WTC11 (cell line): ENCODE results near the gene ZNF554. TPM values are rescaled to one million over a fixed set of nuclear protein-coding genes. Genes with fewer than 3 reads are reported as not detected.
A peak's percentile ranks its signal among the peaks of the same experiment; 100 is the strongest.

Source experiments
- ATAC-seq: fragments of 200-7000 bp; cut with Tn5 transposase; 2 replicates; pipeline ENCODE4 v1.10.0; 2021; ENCODE audit warnings: mild to moderate bottlenecking, moderate library complexity
- CTCF ChIA-PET: fragments of 300-600 bp; sonication (Branson Sonifier 250); formaldehyde crosslinking; loops from one replicate; lab custom pipeline; 2021; ENCODE audit warnings: antibody characterized with exemption; lab: Charles Lee
- POLR2A ChIA-PET: fragments of 350-600 bp; sonication (Branson Sonifier 250); formaldehyde crosslinking; loops from one replicate; lab custom pipeline; 2021; ENCODE audit warnings: antibody characterized with exemption; lab: Charles Lee
- DNase-seq: peaks from one replicate; pipeline ENCODE4 v3.0.0; 2021; ENCODE audit warnings: low spot score
- H3K27ac Mint-ChIP-seq: 2 replicates; pipeline ENCODE4 v1.8.0; 2021; ENCODE audit warnings: mixed read lengths
- H3K27me3 Mint-ChIP-seq: 2 replicates; pipeline ENCODE4 v1.8.0; 2021; ENCODE audit warnings: low read depth, mild to moderate bottlenecking, moderate library complexity, mixed read lengths
- H3K36me3 Mint-ChIP-seq: 2 replicates; pipeline ENCODE4 v1.8.0; 2021; ENCODE audit warnings: mixed read lengths
- H3K4me1 Mint-ChIP-seq: 2 replicates; pipeline ENCODE4 v1.8.0; 2022; ENCODE audit warnings: mixed read lengths
- H3K4me3 Mint-ChIP-seq: 2 replicates; pipeline ENCODE4 v1.8.0; 2021; ENCODE audit warnings: mild to moderate bottlenecking, moderate library complexity, mixed read lengths
- H3K9me3 Mint-ChIP-seq: 2 replicates; pipeline ENCODE4 v1.8.0; 2021; ENCODE audit warnings: mixed read lengths
- AFF4 ChIP-seq: sonication (generic); formaldehyde crosslinking; IDR thresholded peaks from 2 replicates; pipeline ENCODE4 v1.8.1; 2023; ENCODE audit warnings: mild to moderate bottlenecking, missing genetic modification reagents, borderline replicate concordance
- EMX1 ChIP-seq: fragments of 250-450 bp; sonication (Bioruptor Pico); IDR thresholded peaks from 2 replicates; pipeline ENCODE4 v1.8.0; 2021; ENCODE audit warnings: mild to moderate bottlenecking
- GABPB1 ChIP-seq: sonication (generic); formaldehyde crosslinking; IDR thresholded peaks from 2 replicates; pipeline ENCODE4 v1.8.1; 2023; ENCODE audit warnings: mild to moderate bottlenecking, missing genetic modification reagents
- GRHL2 ChIP-seq: fragments of 250-450 bp; sonication (Bioruptor Pico); IDR thresholded peaks from 2 replicates; pipeline ENCODE4 v1.8.0; 2022; ENCODE audit warnings: mild to moderate bottlenecking, moderate library complexity; ENCODE audit not compliant: insufficient replicate concordance, severe bottlenecking
- GTF2I ChIP-seq: fragments of 250-450 bp; sonication (Bioruptor Pico); conservative IDR thresholded peaks from 2 replicates; pipeline ENCODE4 v1.4.0; 2021; ENCODE audit warnings: mild to moderate bottlenecking
- NFYB ChIP-seq: sonication (generic); formaldehyde crosslinking; conservative IDR thresholded peaks from 2 replicates; pipeline ENCODE4 v1.8.0; 2022; ENCODE audit warnings: low read depth, missing genetic modification reagents
- RORB ChIP-seq: fragments of 250-450 bp; sonication (Bioruptor Pico); IDR thresholded peaks from 2 replicates; pipeline ENCODE4 v1.9.0; 2021; ENCODE audit warnings: mild to moderate bottlenecking
- SMAD4 ChIP-seq: sonication (generic); formaldehyde crosslinking; IDR thresholded peaks from 2 replicates; pipeline ENCODE4 v1.8.0; 2022; ENCODE audit warnings: mild to moderate bottlenecking, missing genetic modification reagents
- SP1 ChIP-seq: sonication (generic); formaldehyde crosslinking; conservative IDR thresholded peaks from 2 replicates; pipeline ENCODE4 v1.8.1; 2022; ENCODE audit warnings: missing genetic modification reagents
- TCF7 ChIP-seq: sonication (generic); formaldehyde crosslinking; IDR thresholded peaks from 2 replicates; pipeline ENCODE4 v1.8.0; 2022; ENCODE audit warnings: mild to moderate bottlenecking, low read depth, missing genetic modification reagents, moderate library complexity
- TEAD4 ChIP-seq: sonication (generic); formaldehyde crosslinking; IDR thresholded peaks from 2 replicates; pipeline ENCODE4 v1.8.0; 2022; ENCODE audit warnings: mild to moderate bottlenecking, missing genetic modification reagents
- ZNF423 ChIP-seq: fragments of 250-450 bp; sonication (Bioruptor Pico); IDR thresholded peaks from 2 replicates; pipeline ENCODE4 v2.1.2; 2022; ENCODE audit warnings: mild to moderate bottlenecking, moderate library complexity
- total RNA-seq: library from RNA; stranded (reverse); gene quantifications from 3 replicates; pipeline ENCODE4 v1.2.3, GENCODE V29; 2021
- TF ChIP-seq, protein P1 (sequence below): fragments of 250-450 bp; sonication (Bioruptor Pico); IDR thresholded peaks from 2 replicates; pipeline ENCODE4 v1.9.0; 2021; ENCODE audit warnings: mild to moderate bottlenecking
- TF ChIP-seq, protein P2 (sequence below): sonication (generic); formaldehyde crosslinking; IDR thresholded peaks from 2 replicates; pipeline ENCODE4 v1.8.1; 2023; ENCODE audit warnings: mild to moderate bottlenecking, missing genetic modification reagents
- TF ChIP-seq, protein P3 (sequence below): sonication (generic); formaldehyde crosslinking; IDR thresholded peaks from 2 replicates; pipeline ENCODE4 v1.8.1; 2022; ENCODE audit warnings: missing genetic modification reagents, borderline replicate concordance
- TF ChIP-seq, protein P4 (sequence below): sonication (generic); formaldehyde crosslinking; IDR thresholded peaks from 2 replicates; pipeline ENCODE4 v1.8.0; 2023; ENCODE audit warnings: mild to moderate bottlenecking, missing genetic modification reagents

ZNF554 gene
- total RNA-seq, 1 experiment from 2014 or later, result 5.7 TPM

- CTCF ChIA-PET, result interaction anchor here (0.5 kb wide), 1 partner anchor 600 kb away, joined by 4 read pairs; no protein-coding TSS in a partner anchor
- POLR2A ChIA-PET, result interaction anchor here (0.6 kb wide), 1 partner anchor 65 kb away, joined by 7 read pairs; no protein-coding TSS in a partner anchor
- H3K9me3 Mint-ChIP-seq, result peaks cover 61% of the 10 kb centered on the region
- no peaks in the 10 kb centered on the region for H3K4me1 Mint-ChIP-seq
- peaks cover 34% of the 10 kb centered on the region for H3K36me3 Mint-ChIP-seq
- H3K4me3 Mint-ChIP-seq, result no peak overlapping the region
- peaks cover 23% of the 10 kb centered on the region for H3K27me3 Mint-ChIP-seq
- ATAC-seq (no peak), DNase-seq (no peak)
- no peak overlapping the region for H3K27ac Mint-ChIP-seq
- TF ChIP-seq TCF7 (CRISPR knock-in tag) (no peak), GABPB1 (CRISPR knock-in tag) (peak; percentile 32; the same call in 1 of the 2 replicates)
Observed at GRCh38 chr19:2866495-2867024, 46.9 kb downstream of the ZNF554 start.

- H3K27ac Mint-ChIP-seq, result no peak within 1 kb of the TSS
- ChIA-PET CTCF (interaction anchor here (0.5 kb wide), 1 partner anchor 599 kb away, joined by 4 read pairs; no protein-coding TSS in a partner anchor), POLR2A (interaction anchor here (0.6 kb wide), 1 partner anchor 64 kb away, joined by 7 read pairs; no protein-coding TSS in a partner anchor)
- H3K4me3 Mint-ChIP-seq, result no peak within 1 kb of the TSS
- ATAC-seq, result peak; percentile 30
- no peak for DNase-seq
- H3K4me1 Mint-ChIP-seq, result no peaks in the 10 kb centered on the region
- peaks cover 20% of the 10 kb centered on the region for H3K27me3 Mint-ChIP-seq
- peaks cover 60% of the 10 kb centered on the region for H3K9me3 Mint-ChIP-seq
- peak; percentile 68 for TF ChIP-seq NFYB (CRISPR knock-in tag)
- TF ChIP-seq SP1, result no peak
- TF ChIP-seq GABPB1 (CRISPR knock-in tag), result peak; percentile 9; the same call in 1 of the 2 replicates
- peaks cover 34% of the 10 kb centered on the region for H3K36me3 Mint-ChIP-seq
Observed at GRCh38 chr19:2867025-2867991, 47.6 kb downstream of the ZNF554 start, which contains the start of gene ZNF556. Gene ZNF556 (plus strand): TSS chr19:2867335. CDS start chr19:2867422, 87 bp downstream.

GRCh38 chr19:2869618-2870017 is 50.0 kb downstream of the ZNF554 start:
- ATAC-seq, result no peak
- Mint-ChIP-seq H3K36me3 (peaks cover 35% of the 10 kb centered on the region), H3K27me3 (peaks cover 18% of the 10 kb centered on the region), H3K4me3 (no peak overlapping the region), H3K9me3 (peaks cover 53% of the 10 kb centered on the region), H3K4me1 (no peaks in the 10 kb centered on the region), H3K27ac (no peak overlapping the region)
- POLR2A ChIA-PET, result no interaction called here
- no peak for DNase-seq
- CTCF ChIA-PET, result no interaction called here
- TF ChIP-seq EMX1 (CRISPR knock-in tag) (no peak), ZNF423 (CRISPR knock-in tag) (no peak), AFF4 (CRISPR knock-in tag) (no peak), GRHL2 (CRISPR knock-in tag) (no peak), GTF2I (CRISPR knock-in tag) (no peak), SMAD4 (CRISPR knock-in tag) (no peak), TEAD4 (CRISPR knock-in tag) (no peak), RORB (CRISPR knock-in tag) (no peak)
- TF ChIP-seq, protein P1, sequence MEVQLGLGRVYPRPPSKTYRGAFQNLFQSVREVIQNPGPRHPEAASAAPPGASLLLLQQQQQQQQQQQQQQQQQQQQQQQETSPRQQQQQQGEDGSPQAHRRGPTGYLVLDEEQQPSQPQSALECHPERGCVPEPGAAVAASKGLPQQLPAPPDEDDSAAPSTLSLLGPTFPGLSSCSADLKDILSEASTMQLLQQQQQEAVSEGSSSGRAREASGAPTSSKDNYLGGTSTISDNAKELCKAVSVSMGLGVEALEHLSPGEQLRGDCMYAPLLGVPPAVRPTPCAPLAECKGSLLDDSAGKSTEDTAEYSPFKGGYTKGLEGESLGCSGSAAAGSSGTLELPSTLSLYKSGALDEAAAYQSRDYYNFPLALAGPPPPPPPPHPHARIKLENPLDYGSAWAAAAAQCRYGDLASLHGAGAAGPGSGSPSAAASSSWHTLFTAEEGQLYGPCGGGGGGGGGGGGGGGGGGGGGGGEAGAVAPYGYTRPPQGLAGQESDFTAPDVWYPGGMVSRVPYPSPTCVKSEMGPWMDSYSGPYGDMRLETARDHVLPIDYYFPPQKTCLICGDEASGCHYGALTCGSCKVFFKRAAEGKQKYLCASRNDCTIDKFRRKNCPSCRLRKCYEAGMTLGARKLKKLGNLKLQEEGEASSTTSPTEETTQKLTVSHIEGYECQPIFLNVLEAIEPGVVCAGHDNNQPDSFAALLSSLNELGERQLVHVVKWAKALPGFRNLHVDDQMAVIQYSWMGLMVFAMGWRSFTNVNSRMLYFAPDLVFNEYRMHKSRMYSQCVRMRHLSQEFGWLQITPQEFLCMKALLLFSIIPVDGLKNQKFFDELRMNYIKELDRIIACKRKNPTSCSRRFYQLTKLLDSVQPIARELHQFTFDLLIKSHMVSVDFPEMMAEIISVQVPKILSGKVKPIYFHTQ (CRISPR knock-in tag), result no peak
- TF ChIP-seq, protein P2, sequence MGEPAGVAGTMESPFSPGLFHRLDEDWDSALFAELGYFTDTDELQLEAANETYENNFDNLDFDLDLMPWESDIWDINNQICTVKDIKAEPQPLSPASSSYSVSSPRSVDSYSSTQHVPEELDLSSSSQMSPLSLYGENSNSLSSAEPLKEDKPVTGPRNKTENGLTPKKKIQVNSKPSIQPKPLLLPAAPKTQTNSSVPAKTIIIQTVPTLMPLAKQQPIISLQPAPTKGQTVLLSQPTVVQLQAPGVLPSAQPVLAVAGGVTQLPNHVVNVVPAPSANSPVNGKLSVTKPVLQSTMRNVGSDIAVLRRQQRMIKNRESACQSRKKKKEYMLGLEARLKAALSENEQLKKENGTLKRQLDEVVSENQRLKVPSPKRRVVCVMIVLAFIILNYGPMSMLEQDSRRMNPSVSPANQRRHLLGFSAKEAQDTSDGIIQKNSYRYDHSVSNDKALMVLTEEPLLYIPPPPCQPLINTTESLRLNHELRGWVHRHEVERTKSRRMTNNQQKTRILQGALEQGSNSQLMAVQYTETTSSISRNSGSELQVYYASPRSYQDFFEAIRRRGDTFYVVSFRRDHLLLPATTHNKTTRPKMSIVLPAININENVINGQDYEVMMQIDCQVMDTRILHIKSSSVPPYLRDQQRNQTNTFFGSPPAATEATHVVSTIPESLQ (CRISPR knock-in tag), result no peak
- TF ChIP-seq, protein P3, sequence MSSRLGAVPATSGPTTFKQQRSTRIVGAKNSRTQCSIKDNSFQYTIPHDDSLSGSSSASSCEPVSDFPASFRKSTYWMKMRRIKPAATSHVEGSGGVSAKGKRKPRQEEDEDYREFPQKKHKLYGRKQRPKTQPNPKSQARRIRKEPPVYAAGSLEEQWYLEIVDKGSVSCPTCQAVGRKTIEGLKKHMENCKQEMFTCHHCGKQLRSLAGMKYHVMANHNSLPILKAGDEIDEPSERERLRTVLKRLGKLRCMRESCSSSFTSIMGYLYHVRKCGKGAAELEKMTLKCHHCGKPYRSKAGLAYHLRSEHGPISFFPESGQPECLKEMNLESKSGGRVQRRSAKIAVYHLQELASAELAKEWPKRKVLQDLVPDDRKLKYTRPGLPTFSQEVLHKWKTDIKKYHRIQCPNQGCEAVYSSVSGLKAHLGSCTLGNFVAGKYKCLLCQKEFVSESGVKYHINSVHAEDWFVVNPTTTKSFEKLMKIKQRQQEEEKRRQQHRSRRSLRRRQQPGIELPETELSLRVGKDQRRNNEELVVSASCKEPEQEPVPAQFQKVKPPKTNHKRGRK (CRISPR knock-in tag), result no peak
- TF ChIP-seq, protein P4, sequence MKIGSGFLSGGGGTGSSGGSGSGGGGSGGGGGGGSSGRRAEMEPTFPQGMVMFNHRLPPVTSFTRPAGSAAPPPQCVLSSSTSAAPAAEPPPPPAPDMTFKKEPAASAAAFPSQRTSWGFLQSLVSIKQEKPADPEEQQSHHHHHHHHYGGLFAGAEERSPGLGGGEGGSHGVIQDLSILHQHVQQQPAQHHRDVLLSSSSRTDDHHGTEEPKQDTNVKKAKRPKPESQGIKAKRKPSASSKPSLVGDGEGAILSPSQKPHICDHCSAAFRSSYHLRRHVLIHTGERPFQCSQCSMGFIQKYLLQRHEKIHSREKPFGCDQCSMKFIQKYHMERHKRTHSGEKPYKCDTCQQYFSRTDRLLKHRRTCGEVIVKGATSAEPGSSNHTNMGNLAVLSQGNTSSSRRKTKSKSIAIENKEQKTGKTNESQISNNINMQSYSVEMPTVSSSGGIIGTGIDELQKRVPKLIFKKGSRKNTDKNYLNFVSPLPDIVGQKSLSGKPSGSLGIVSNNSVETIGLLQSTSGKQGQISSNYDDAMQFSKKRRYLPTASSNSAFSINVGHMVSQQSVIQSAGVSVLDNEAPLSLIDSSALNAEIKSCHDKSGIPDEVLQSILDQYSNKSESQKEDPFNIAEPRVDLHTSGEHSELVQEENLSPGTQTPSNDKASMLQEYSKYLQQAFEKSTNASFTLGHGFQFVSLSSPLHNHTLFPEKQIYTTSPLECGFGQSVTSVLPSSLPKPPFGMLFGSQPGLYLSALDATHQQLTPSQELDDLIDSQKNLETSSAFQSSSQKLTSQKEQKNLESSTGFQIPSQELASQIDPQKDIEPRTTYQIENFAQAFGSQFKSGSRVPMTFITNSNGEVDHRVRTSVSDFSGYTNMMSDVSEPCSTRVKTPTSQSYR (CRISPR knock-in tag), result no peak
